Stimulated activated CD4-positive, alpha-beta T cell treated with anti-CD3 and anti-CD28 coated beads, TNF-alpha, amount 100 ng/mL, for 4 hours (primary cell): Measurements from ENCODE around the gene HGFAC.
"Not testable (repeated sequence)": the region's sequence is repeated elsewhere in the genome, so short reads cannot be mapped to it uniquely, and the experiment has no call there.

Experiments used
- DNase-seq, 3 experiments: peaks; one replicate each; pipeline ENCODE4 v3.0.0-alpha.2; 2020; ENCODE audit warnings: low read depth in 3 of 3

The HGFAC gene

DNA sequence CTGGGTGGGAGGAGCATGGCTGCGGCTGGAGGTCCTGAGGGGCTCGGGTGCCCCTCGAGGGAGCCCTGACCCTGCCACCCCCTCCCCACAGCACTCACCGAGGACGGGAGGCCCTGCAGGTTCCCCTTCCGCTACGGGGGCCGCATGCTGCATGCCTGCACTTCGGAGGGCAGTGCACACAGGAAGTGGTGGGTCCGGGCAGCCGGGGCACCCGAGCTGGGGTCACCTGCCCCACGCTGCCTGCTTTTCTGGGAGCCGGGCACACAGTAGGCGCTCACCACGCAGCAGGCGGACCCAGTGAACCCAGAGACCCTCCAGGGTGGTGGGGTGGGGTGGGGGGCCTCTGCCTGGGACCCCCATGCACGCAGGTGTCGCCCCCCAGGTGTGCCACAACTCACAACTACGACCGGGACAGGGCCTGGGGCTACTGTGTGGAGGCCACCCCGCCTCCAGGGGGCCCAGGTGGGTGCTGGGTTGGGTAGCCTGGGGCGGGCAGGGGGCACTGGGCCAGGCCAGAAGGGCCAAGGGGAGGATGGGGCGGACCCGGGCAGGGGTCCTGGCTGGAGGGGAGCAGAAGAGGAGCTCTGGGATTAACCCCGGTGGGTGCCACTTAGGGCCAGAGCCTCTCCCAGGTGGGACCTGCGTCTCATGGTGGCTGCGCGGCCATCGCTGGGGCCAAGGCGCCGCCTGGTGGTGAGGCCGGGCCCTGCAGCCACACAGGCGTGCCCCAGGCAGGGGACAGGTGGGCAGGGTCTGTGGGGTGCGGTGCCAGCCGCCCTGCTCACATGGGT lies 1.4 kb downstream of the HGFAC start:
- DNase-seq: peak; percentile 27 to 38 (median 28)

DNA sequence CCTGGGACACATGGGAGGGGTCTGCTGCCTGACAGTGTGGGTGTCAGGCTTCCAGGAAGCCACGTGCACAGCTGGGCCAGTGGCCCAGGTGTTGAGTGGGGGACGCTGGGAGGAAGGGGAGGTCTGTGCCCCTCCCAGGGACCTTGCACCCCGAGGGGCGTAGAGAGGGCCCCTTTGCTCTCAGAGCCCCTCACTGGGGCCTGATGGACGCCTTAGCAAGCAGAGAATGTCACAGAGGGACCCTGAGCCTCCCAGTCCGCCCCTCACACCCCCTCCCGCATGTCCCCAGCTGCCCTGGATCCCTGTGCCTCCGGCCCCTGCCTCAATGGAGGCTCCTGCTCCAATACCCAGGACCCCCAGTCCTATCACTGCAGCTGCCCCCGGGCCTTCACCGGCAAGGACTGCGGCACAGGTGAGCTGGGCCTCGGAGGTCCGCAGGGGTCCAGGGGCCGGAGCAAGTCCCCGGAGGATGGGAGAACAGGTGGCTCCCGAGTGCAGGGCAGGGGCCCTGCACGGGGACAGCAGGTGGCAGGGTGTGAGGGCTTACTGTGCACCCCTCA lies 2.1 kb downstream of the HGFAC start:
- DNase-seq: no peak

DNA sequence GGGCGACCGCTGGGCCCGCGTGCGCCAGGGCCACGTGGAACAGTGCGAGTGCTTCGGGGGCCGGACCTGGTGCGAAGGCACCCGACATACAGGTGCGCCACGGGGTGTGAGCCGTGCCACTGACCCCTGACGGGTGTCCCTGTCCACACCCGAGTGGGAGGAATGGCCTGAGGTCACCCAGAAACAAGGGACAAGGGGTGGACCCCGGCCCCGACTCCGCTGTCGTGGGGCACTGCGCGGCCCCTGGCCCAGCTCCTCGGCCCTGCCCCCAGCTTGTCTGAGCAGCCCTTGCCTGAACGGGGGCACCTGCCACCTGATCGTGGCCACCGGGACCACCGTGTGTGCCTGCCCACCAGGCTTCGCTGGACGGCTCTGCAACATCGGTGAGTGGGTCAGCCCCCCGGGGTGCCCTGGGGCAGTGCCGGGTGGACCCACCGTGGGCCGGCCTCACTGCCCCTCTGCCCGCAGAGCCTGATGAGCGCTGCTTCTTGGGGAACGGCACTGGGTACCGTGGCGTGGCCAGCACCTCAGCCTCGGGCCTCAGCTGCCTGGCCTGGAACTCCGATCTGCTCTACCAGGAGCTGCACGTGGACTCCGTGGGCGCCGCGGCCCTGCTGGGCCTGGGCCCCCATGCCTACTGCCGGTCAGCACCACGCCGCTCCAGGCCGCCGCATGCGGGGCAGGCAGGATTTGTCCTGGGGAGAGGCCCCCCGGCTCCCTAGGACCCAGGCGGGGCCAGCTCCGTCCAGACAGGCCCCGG lies 2.8 kb downstream of the HGFAC start:
- DNase-seq: no peak

- no peak for DNase-seq
Measured at GRCh38 chr4:3445111-3445820, 3.5 kb downstream of the HGFAC start.

DNA sequence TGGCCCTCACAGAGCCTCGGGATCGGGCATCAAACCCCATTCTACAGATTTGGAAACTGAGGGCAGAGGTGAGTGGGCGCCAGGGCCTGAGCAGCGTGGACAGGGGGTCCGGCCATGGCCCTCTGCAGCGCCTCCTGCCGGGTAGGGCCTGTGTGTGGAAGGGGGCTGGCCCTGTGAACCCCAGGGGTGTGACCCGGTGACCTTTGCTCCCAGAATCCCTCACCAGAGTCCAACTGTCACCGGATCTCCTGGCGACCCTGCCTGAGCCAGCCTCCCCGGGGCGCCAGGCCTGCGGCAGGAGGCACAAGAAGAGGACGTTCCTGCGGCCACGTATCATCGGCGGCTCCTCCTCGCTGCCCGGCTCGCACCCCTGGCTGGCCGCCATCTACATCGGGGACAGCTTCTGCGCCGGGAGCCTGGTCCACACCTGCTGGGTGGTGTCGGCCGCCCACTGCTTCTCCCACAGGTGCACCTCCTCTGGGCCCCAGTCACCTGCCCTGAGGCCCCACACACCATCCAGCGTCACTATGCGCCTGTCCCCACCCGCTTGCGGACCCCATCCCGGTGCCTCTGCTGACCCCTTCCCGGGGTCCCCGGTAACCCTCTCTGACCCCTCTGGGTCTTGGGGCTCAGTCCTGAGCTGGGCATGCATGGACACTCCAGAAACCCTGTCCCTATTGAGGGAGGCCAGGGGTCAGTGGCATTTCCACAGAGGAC lies 4.2 kb downstream of the HGFAC start:
- no peak for DNase-seq

GRCh38 chr4:3446631-3447320 lies 5.0 kb downstream of the HGFAC start:
- no peak for DNase-seq

DNA sequence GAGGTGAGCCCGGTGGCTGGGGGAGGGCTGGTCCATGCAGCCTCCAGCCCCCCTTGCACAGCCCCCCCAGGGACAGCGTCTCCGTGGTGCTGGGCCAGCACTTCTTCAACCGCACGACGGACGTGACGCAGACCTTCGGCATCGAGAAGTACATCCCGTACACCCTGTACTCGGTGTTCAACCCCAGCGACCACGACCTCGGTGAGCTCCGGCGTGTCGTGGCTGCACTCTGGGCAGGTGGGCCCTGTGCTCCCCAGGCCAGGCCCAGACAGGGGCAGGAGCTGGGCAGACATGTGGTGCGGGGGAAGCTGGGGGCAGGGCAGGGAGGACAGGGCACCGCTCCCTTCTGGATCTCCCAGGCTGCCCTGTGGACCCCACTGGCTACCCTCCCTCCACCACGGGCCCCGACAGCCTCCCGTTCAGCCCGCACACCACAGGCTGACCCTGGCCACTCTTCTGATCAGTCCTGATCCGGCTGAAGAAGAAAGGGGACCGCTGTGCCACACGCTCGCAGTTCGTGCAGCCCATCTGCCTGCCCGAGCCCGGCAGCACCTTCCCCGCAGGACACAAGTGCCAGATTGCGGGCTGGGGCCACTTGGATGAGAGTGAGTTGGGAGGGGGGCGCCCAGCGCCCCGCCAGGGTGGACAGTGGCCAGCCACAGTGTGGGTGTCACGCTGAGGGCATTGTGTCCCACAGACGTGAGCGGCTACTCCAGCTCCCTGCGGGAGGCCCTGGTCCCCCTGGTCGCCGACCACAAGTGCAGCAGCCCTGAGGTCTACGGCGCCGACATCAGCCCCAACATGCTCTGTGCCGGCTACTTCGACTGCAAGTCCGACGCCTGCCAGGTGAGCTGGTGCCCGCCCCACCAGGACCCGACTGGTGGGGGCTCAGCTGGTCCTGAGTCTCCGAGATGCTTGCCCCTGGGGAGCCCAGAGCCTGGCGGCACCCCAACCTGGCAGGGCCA lies 5.9 kb downstream of the HGFAC start:
- no peak for DNase-seq

DNA sequence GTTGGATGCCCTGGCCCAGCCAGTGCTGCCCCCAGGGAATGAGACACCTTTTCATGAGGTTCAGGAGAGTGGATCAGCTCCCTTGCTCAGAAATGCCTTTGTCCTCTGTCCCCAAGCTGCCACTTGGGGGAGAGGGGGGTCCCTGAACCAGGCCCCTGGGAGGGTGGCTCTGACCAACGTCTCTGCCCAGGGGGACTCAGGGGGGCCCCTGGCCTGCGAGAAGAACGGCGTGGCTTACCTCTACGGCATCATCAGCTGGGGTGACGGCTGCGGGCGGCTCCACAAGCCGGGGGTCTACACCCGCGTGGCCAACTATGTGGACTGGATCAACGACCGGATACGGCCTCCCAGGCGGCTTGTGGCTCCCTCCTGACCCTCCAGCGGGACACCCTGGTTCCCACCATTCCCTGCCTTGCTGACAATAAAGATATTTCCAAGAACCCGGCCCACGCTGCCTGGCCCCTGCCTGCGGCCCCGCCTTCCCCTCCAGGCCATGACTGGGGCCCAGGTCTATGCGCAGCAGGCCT lies 7.3 kb downstream of the HGFAC start:
- DNase-seq: no peak

DNA sequence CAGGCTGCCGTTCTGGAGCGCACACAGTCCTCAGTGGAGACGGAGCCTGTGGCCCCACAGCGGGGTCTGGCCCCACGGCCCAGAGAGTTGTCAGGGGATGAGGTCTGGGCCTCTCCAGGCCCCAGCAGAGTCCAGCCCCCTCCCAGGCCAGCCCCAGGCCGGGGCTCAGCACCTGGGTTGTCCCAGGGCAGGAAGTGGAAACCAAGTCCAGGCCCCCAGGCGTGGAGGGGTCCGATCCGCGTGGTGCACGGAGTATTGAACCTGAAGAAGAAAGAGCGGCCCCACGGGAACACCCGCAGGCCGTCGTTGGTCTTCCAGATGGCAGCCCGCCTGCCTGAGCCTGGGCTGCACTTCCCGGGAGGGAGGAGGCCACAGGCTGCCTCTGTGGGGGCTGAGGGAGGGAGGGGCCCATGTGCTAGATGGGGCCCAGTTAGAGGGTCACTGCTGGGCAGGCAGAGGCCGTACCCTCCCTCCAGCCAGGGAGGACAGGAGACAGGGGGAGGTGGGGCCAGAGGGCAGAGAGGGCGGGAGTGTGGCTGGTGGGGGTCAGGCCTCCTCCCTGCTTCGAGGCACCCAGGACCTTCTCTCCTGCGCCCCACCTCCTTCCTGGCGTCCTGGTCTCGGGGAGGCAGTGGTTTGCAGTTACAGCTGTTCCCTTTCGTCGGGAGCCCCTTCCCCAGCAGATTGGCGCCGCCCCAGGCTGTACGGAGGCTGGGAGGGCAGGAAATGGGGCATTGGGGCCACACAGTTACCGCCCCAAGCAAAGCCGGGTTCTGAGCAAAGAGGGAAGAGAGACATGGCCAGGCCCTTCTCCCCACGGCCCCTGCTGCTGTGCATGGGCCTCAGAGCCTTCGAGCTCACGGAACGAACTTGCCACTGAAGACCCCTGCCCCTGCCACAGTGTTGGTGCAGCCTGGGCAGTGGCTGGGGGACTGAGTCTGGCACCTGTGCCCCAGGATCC lies 8.1 kb downstream of the HGFAC start:
- no peak for DNase-seq

DNA sequence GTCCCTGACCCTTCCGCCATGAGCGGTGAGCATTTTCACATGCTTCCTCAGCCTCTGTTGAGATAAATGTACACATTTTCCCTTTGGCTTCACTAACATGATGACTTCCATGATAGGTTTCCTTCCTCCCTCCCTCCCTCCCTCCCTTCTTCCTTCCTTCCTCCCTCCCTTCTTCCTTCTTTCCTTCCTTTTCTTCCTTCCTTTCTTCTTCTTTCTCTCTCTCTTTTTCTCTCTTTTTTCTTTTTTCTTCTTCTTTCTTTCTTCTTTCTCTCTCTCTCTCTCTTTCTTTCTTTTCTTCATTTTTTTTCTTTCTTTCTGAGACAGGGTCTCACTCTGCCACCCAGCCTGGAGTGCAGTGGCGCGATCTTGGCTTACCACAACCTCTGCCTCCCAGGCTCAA lies 8.9 kb downstream of the HGFAC start:
- DNase-seq: no peak

DNA sequence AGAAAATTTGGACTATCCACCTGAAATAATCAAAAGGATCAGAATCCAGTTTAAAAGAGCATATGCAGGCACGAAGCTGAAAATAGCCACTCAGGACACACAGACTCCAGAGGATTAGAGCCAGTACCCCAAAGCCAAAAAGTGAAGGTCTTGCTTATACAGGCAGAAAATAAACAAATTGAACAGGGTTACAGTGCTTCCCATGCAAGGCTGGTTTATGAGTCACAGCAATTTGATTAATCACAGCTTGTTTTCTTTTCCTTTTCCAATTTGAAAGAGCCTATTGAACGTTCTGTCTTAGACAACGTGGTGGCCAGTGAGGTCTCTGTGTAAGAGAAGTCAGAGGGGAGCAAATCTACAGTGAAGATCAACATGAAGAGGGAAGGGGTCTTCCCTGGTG lies 10.2 kb downstream of the HGFAC start:
- DNase-seq: no peak

DNA sequence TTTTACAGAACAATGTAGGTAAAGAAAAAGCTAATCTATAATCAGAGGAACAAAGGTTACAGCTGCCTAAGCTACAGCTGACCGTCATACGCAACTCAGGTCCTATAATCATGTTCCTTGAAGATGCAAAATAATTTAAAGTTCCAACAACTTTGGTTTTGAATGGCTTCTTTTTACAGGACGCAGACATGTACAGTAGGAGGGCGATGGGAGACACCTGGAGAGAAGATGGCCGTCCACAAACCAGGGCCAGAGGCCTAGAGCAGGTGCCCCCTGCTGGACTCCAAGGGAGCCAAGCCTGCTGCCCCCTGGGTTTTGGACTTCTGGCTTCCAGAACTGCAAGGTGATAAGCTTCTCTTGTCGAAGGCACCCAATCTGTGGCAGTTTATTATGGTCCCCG lies 10.6 kb downstream of the HGFAC start:
- no peak for DNase-seq

- not testable (repeated sequence) for DNase-seq
Measured at GRCh38 chr4:3455596-3455995, 13.8 kb downstream of the HGFAC start.

DNA sequence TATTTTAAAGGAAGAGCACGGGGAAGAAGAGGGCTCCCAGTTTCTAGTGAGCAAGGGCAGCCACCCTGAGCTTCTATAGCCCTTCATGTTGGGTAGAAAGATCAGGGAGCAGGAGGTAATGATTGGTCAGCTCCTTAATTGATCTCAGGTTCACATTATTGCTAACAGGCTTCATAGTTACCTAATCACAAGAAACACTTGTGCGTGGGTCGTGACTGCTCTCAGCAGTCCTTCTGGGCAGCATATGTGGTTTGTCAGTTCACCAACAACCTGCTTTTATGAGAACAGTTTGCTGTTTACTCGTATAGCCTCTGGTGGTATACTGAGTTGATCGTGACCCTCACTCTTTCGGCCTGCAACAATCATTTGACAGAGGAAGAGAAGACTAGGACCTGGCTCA lies 16.6 kb downstream of the HGFAC start:
- no peak for DNase-seq

DNA sequence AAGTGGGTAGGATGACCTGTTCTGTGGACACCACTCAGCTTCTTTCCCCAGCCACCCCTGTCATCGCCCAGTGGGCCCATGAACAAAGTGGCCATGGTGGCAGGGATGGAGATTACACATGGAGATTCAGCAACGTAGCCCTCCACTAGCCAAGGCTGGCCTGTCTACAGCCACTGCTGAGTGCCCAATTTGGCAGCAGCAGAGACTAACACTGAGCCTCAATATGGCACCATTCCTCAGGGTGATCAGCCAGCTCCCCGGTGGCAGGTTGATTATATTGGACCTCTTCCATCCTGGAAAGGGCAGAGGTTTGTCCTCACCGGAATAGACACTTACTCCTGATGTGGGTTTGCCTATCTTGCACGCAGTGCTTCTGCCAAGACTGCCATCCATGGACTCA lies 17.4 kb downstream of the HGFAC start:
- DNase-seq: not testable (repeated sequence)

- no peak for DNase-seq
Measured at GRCh38 chr4:3460926-3461325, 19.2 kb downstream of the HGFAC start.

GRCh38 chr4:3461515-3462291 lies 19.9 kb downstream of the HGFAC start:
- no peak for DNase-seq
